HUDEP-2 (cell line): Measurements from ENCODE around the gene C12orf60.
"Not testable (repeated sequence)": the region's sequence is repeated elsewhere in the genome, so short reads cannot be mapped to it uniquely, and the experiment has no call there.

Source experiments
- DNase-seq, 76 experiments: peaks; one replicate each; lab custom pipeline; 2025; ENCODE audit not compliant: unreplicated experiment in 76 of 76; lab: John Stamatoyannopoulos, UW

The C12orf60 gene, protein sequence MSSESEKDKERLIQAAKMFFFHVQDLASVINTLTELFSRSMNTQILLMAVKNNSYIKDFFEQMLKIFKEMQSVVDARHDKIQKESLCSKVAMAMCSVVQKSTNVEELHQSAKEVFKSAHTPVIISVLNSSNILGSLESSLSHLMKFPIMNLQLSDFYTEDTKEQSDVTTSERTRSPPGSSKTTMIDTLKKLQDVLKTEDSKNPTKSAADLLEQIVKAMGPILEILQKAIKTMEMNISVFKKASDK

DNA sequence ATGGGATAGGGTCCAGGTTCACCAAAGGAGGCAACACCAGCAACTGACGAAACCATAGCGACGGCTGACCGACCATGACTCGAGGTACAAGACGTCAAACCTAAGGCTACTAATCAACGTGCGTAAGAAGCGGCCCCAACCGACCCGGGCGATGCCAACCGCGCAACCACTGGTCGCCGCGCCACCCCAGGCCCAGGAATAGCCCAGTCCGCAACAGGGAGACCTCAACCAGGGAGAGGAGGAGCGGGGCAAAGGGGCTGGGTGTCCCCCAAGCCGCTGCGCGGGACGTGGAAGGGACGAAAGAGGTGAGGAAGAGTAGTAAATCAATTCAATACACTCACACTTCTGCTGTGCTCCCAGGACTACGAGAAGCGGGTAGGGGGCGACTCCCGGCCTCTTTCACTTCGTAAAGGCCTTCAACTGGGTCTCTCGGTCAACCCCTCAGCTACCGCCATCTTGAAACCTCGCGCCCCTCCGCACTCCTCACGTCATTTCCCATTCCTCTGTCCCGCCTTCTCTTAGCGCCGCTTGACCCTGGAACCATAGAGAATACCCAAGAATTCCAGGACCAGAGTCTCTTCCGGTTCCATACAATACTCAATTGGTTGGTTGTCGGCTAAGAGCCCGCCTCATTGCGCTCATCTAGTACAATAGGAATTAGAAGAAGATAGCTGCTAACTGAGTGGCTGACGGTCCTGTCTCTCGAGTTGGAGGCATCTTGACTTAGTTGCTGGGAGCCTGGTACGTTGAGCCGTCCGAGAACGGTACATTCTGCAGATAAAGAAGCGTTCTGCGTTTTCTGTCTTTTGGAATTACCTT is at the start of gene C12orf60, which contains the start of gene WBP11:
TSS of gene C12orf60 (plus strand) at position 660 of the 819 bp plus-strand sequence. CDS start 19,266 bp downstream, outside the sequence.
TSS of gene WBP11 (minus strand) at position 468 of the 819 bp plus-strand sequence. CDS start 2,095 bp downstream, outside the sequence.
- peak in 75 of 76 experiments; percentile 49 to 97 (median 90) for DNase-seq

DNA sequence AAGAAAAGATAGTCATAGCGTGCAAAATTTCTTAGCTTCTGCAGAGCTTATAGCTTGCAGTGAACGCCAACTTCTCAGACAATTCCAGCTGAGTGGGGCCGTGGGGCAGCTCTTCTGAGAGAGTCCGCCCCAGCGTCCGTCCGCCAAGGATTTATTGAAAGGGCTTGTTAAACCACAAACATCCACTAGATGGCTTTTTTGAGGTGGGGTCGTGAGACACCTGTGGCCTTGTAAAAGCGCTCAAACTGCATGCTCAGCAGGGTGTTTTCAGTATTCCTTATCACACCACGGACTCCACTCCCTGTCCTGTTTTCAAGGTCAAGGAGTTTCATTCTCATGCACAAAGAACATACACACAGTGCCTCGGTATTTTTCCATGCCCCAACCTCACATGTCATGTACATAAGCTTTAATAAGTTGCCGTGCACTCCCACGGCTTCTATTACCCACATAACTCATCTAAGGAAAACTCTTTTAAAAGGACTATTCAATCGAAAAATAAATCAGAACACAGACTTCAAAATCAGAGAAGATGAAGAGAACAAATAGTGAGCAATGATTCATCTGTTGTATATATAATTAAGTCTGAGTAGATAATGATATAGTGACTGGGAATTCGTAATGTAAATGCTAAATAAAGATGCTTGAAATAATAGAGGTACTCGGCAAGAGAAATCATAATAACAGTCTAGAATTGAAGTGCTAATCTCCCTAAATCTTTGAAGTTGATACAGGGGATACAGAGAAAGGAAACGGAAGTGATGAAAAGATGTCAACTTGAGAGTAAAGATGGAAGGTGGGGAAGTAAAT is 46.9 kb upstream of the C12orf60 start:
- no peak for DNase-seq

DNA sequence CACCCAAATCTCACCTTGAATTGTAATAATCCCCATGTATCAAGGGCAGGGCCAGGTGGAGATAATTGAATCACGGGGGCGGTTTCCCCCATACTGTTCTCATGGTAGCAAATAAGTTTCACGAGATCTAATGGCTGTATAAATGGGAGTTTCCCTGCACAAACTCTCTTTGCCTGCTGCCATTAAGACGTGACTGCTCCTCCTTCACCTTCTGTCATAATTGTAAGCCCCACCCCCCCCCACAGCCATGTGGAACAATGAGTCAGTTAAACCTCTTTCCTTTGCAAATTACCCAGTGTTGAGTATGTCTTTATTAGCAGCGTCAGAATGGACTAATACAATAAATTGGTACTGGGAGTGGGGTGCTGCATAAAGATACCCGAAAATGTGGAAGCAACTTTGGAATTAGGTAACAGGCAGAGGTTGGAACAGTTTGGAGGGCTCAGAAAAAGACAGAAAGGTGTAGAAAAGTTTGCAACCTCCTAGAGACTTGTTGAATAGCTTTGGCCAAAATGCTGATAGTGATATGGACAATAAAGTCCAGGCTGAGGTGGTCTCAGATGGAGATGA is 43.7 kb upstream of the C12orf60 start:
- not testable (repeated sequence) for DNase-seq

DNA sequence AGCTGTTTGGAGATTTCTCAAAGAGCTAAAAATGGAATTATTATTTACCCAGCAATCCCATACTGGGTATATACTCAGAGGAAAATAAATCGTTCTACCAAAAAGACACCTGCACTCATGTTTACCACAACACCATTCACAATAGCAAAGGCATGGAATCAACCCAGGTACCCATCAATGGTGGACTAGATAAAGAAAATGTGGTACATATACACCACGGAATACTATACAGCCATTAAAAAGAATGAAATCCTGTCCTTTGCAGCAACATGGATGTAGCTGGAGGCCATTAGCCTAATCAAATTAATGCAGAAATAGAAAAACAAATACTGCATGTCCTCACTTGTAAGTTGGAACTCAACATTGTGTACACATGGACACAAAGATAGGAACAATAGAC is 38.1 kb upstream of the C12orf60 start:
- DNase-seq, result no peak

DNA sequence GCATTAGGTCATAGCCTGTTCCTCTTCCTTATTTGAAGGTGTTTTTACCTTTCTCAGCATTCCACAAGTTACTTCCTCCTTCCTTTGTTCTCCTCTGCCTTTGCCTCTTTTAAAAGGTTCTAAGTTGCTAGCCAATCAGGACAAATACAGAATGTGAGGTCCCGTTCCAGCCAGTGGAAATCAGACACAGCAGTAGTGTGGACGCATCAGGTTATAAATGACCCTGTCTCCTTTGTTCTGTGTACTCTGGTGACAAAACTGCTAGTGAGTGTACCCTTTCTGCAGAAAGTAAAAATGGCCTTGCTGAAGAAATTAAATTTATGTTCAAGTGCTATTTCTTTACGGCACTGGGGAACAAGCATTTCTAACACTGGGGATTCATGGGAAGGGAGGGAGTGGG is 37.5 kb upstream of the C12orf60 start:
- DNase-seq, result not testable (repeated sequence)

DNA sequence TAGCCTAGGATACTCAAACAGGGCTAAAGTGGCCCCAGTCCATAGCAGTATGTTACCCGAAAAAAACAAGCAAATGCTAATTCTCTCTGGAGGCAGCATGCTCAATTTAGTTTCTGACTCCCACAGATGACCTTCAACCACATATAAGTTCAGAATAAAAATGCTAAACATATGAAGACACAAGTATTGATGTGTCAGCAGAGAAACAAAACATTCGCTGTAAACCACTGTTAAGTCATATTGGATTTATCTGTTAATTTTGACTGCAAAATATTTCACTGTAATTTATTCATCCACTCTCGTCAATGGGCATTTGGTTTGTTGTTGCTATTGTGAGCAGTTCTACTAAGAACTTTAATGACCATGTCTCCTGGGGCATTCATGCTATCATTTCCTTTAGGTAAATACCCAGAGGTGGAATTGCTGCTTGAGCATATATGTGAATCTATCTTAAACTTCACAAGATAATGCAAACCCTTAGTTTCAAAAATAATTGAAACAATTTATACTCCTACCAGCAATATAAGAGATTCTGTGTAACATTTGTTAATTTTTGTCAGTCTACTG is 36.7 kb upstream of the C12orf60 start:
- no peak for DNase-seq

DNA sequence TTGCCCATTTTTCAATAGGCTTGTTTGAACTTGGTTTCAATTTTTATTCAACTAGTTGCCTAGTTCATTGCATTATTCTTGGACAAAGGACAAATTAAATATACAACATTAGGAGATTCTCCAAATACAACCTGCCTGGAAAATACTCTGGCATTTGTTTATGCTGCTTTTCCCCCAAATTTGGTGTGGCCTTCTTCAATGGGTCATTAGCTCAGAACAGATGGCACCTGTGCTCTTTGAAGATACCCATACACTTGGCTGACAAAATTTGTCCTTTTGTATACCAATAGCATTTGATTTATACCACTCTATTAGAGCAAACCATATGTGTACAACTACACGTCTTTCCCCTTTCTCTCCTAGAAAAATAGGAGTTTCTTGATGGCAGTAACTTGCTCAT is 35.9 kb upstream of the C12orf60 start:
- no peak for DNase-seq

DNA sequence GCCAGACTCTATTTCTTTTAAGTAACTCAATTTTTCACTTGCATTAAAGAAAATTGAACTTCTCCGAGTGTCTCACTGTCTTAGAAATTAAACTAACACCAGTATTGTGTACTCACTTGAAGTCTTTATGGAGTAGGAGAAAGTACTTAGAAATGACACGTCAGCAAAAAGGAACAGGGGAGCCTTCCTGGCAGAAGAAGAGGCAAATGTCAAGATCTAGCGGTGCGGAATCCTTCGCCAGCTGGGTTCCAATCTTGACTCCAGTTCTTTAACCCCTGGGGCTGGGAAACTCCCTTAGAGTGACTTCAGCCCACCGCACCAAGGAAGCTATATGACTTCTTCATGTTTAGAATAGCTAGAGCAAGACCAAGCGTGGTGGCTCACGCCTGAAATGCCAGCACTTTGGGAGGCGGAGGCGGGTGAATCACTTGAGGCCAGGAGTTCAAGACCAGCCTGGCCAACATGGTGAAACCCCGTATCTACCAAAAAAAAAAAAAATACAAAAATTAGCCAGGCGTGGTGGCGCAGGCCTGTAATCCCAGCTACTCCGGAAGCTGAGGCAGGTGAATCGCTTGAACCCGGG is 34.6 kb upstream of the C12orf60 start:
- no peak for DNase-seq

DNA sequence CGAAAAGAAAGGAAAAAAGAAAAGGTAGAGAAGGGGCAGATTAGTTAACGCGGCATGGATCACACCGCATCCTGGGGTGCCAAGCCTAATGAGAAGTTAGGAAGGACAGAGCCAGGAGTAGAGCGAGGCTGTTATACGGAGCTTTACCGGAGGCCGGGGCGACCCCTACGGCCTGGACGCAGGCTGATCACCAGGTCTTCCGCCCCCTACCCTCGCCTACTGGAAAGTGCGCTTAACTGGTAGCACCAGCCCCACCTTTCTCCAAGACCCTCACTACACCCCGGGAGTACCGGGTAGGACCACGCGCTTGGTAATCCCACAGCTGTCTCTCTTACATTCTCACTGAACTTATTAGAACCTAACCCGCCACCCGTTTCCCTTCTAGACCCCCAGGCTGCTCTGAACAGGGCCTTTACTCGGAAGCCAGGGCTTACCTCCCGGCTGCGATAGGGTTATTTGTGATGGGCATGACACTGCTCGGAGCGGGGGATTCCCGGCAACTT is 34.0 kb upstream of the C12orf60 start:
- peak in 2 of 76 experiments; percentile 18 to 23 for DNase-seq

DNA sequence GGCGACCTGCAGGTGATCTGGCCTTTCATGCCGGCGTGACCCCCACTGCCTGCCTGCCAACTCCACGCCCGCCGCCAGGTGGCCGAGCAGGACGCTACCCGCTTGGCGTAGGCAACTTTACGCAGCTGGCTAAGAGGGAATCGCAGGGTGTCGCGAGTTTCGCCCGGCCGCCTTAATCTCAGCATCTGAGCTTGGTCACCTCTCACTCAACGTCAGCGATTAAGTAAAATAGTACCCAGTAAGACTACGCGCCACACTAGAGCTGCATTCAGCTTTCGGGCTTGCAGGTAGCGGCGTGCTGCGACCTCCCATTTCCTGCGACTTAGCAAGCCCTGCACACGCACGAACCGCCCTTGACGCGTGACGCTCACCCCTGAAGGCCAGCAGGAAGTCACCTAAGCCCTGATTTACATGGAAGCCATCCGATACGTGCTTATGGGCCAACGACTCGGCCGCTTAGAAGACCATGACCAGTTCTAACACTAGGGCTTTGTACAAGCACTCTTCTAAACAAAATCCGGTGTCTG is 33.4 kb upstream of the C12orf60 start:
- DNase-seq, result peak in 72 of 76 experiments; percentile 11 to 82 (median 60)

DNA sequence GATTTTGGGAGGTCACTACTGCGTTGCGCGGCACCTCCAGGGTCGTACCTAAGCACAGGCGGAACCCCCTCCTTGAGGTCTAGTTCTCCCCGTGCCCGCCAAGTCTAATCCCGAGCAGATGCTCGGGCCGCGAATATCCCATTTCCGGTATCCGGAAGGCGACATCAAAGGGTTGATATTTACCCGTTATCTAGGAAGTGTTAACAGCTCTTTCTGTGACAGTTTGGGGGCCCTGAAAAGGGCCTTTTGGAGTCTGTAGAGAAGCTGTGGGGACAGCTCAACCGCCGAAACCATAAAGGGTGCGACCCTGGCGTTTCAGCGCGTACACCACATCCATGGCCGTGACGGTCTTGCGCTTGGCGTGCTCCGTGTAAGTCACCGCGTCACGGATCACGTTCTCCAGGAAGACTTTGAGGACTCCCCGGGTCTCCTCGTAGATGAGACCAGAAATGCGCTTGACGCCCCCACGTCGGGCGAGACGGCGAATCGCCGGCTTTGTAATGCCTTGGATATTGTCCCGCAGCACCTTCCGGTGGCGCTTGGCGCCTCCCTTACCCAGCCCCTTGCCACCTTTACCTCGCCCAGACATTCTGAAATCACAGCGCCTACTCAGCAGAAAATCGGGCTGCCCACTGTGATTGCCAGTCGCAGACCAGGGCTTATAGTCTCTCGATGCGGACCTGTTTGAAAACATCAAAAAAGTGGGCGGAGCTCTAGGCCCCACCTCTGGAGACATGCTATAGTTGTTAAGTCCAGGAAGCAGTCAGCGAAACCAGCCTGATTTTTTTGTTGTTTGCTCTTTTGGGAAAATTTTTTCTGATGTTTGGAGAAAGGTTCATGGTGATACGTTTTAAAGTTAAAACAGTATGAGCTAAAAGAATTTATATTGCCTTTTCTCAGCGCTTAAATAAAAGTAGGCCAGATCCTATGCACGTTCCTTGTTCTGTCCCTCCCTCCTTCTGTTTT is 32.7 kb upstream of the C12orf60 start:
- DNase-seq, result peak in 75 of 76 experiments; percentile 25 to 92 (median 75)

DNA sequence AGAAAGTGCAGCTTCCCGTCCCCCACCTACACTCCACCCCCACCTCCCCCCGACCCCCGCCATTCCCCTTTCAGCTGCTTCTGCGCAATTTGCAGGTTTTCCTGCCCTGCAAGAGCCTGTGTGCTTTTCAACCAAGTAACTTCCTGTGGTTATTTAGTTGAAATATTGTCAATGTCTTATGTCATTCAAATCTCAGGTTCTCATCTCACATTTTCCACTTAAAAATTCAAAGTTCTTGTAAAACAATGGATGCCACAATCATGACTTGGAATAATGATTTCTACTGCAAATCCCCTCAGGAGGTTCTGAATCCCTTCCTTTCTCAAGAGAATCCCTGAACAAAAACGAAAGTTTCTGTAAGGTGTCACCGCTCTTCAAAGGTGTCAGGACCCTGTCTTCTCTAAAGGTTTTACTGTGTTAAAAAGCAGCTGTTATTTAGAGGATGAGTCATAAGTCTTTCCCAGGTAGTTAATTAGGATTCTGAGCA is 31.8 kb upstream of the C12orf60 start:
- DNase-seq, result no peak

DNA sequence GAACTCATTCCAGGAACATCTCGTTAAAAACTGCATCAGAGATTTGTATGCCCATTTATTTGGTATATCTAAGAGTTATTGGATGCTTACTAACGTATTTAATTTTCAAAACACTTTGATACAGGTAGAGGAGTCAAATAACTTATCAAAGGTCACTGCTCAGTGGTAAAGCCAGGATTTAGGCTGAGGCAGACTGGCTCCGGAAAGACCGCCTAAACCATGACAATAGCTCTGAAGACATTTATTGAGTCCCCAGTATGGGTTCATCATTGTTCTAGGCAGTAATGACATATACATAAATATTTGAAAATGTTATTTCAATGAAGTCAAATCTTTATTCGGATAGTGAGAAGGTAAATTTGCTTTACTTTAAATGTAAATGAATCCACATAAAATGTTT is 30.5 kb upstream of the C12orf60 start:
- DNase-seq, result no peak

DNA sequence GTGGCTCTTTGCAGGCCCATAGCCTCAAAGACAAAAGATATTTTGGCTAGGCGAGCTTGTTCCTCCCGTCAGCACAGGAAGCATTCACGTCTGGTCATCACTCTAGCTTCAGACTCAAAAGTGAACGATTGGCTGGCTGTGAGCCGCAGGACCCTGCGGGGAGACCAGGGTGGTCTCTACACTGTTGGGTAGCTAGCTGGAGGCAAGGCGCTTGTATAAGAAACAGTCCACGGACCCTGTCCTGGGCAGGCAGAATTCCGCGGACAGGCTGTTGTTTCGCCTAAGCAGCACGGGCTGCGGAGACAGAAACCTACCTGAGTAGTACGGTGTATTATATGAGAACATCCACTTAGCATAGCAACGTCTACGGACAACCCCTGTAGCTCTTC is 29.8 kb upstream of the C12orf60 start:
- DNase-seq, result peak in 6 of 76 experiments; percentile 27 to 80 (median 54)

DNA sequence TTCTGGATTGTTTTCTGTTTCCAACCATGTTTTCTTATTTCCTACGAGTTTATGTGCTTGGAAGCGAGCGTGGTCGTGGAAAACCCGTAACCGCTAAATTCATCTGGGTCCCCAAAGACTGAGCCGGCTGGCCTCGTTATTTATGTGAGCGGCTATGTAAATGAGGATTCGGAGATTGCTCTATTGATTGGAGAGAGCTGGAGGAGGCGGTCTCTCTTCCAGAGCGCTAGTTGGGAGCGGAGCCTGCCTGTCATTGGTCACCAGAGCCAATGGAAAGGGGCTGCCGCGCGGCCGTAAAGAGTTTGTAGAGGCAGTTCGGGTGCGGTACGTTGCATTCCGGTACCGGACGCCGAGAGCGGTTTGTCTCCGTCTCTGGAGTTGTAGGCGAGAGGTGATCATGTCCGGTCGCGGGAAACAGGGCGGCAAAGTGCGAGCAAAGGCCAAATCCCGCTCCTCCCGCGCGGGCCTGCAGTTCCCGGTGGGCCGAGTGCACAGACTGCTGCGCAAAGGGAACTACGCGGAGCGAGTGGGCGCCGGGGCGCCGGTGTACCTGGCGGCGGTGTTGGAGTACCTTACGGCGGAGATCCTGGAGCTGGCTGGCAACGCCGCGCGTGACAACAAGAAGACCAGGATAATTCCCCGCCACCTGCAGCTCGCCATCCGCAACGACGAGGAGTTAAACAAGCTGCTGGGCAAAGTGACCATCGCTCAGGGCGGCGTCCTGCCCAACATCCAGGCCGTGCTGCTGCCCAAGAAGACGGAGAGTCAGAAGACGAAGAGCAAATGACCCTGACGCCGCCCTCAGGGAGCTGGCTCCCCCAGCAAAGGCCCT is 29.2 kb upstream of the C12orf60 start:
- DNase-seq, result peak in 75 of 76 experiments; percentile 36 to 96 (median 87)

DNA sequence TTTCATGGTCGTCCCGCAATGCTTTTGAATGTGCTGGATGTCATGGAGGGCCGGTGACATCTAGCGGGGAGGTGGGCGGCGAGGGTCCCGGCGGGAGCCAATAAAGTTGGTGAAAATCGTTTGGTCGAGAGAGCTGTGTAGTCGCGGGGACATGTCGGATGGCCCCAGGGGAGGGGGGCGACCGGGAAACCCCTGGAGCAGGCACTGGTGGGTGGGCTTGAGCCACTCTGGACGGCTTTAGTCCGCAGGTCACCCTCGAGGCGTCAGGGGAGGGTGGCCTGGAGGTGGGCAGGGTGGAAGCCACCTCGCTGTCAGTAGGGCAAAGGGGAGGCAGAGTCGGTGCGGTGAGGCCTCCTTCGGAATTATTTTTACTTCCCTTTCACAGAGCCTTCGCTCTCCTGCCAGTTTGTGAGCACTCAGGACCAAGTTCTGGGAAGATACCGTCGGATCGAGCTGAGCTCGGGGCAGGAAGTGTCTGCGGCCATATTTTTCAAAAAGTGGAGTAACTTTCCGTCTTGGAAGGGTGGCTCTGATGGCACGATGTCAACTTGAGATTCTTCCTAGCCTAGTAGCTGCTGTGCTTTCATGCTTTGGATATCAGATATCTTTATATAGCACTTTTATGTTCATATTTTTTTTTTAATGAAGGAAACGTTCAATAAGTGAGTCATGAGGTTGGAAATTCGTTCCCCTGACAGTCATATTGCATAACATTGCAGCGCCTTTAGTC is 28.4 kb upstream of the C12orf60 start:
- DNase-seq, result peak in 43 of 76 experiments; percentile 4 to 65 (median 28)

DNA sequence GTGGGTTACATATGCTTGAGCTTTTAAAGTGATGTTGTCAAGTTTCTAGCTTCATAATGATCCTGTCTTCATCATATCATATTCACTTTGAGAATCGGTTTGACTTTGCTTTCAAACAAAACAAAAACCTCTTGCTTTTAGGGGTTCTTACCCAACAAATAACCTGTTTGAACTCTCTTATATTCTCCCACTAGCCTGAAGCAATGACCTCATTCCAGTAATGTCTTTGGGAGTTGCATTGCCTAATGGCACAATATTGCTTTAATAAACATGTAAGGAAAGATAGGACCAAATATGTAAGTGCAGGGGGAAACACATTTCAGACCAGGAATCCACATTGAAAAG is 27.9 kb upstream of the C12orf60 start:
- DNase-seq, result no peak
